Sciatic nerve (tissue), 2 donors: ENCODE data around the gene XPNPEP2. TPM values are rescaled to one million over a fixed set of nuclear protein-coding genes. Genes with fewer than 3 reads are reported as not detected.

Experiments
- ATAC-seq: fragments of 200-7000 bp; cut with Tn5 transposase; one replicate; pipeline ENCODE4 v1.9.1; 2020; ENCODE audit warnings: mild to moderate bottlenecking, moderate library complexity
- DNase-seq: peaks from one replicate; pipeline ENCODE4 v3.0.0-alpha.2; 2020; ENCODE audit warnings: low spot score
- intact Hi-C: fragments of 100-400 bp; cut with DNase I; formaldehyde crosslinking; loops from one replicate; pipeline ENCODE4 v1.14.2; 2022
- total RNA-seq: library from RNA; stranded (reverse); fragmentation: NEBNext Ultra II Directional; extraction: Animal tissue kit (Norgen Biotek cat#: 25700); gene quantifications from one replicate; pipeline ENCODE4 v1.2.1, GENCODE V29; 2021
- donor health status: DM: no; HTN: no; CAD: no.
- donor health status: DM: no; HTN: no; CAD: no.

Gene XPNPEP2
- total RNA-seq, 1 donor from 2014 or later, result 6.6 TPM

GRCh38 chrX:129808829-129809796 lies 70.3 kb downstream of the XPNPEP2 start:
- ATAC-seq (no peak), DNase-seq (no peak)
- intact Hi-C loops, result no loop called here

GRCh38 chrX:129813662-129814368 lies 75.0 kb downstream of the XPNPEP2 start:
- intact Hi-C loops, result no loop called here
- ATAC-seq, result peak; percentile 58
- DNase-seq, result no peak

- no peak for ATAC-seq
- intact Hi-C loops, result no loop called here
Observed at GRCh38 chrX:129818123-129818522, 79.3 kb downstream of the XPNPEP2 start.

More at GRCh38 chrX:129818123-129818522, 79.3 kb downstream of the XPNPEP2 start:
- DNase-seq, result no peak

Other genes starting within 250 kb of the XPNPEP2 start
- 50.3 TPM for gene SMARCA1, start 215.5 kb upstream of the XPNPEP2 start, total RNA-seq
- gene OCRL, start 198.7 kb upstream of the XPNPEP2 start, total RNA-seq, result 21.4 TPM
- 1.3 TPM for gene APLN, start 84.0 kb upstream of the XPNPEP2 start, total RNA-seq
- gene SASH3, start 41.0 kb downstream of the XPNPEP2 start, total RNA-seq, result 8.6 TPM
- 30.4 TPM for gene ZDHHC9, start 104.9 kb downstream of the XPNPEP2 start, total RNA-seq
- 13.9 TPM for gene UTP14A, start 167.2 kb downstream of the XPNPEP2 start, total RNA-seq
- gene BCORL1, start 243.7 kb downstream of the XPNPEP2 start, total RNA-seq, result 25.1 TPM